NCI-H1092 (cell line): ENCODE results near the gene REXO5.
A peak's percentile ranks its signal among the peaks of the same experiment; 100 is the strongest.
"Not testable (repeated sequence)": the region's sequence is repeated elsewhere in the genome, so short reads cannot be mapped to it uniquely, and the experiment has no call there.

ENCODE experiments used
- DNase-seq: peaks from one replicate; lab custom pipeline; 2025; lab: John Stamatoyannopoulos, UW

Gene REXO5, protein sequence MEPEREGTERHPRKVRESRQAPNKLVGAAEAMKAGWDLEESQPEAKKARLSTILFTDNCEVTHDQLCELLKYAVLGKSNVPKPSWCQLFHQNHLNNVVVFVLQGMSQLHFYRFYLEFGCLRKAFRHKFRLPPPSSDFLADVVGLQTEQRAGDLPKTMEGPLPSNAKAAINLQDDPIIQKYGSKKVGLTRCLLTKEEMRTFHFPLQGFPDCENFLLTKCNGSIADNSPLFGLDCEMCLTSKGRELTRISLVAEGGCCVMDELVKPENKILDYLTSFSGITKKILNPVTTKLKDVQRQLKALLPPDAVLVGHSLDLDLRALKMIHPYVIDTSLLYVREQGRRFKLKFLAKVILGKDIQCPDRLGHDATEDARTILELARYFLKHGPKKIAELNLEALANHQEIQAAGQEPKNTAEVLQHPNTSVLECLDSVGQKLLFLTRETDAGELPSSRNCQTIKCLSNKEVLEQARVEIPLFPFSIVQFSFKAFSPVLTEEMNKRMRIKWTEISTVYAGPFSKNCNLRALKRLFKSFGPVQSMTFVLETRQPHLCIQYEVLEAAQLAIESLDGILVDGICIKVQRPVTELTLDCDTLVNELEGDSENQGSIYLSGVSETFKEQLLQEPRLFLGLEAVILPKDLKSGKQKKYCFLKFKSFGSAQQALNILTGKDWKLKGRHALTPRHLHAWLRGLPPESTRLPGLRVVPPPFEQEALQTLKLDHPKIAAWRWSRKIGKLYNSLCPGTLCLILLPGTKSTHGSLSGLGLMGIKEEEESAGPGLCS

DNA sequence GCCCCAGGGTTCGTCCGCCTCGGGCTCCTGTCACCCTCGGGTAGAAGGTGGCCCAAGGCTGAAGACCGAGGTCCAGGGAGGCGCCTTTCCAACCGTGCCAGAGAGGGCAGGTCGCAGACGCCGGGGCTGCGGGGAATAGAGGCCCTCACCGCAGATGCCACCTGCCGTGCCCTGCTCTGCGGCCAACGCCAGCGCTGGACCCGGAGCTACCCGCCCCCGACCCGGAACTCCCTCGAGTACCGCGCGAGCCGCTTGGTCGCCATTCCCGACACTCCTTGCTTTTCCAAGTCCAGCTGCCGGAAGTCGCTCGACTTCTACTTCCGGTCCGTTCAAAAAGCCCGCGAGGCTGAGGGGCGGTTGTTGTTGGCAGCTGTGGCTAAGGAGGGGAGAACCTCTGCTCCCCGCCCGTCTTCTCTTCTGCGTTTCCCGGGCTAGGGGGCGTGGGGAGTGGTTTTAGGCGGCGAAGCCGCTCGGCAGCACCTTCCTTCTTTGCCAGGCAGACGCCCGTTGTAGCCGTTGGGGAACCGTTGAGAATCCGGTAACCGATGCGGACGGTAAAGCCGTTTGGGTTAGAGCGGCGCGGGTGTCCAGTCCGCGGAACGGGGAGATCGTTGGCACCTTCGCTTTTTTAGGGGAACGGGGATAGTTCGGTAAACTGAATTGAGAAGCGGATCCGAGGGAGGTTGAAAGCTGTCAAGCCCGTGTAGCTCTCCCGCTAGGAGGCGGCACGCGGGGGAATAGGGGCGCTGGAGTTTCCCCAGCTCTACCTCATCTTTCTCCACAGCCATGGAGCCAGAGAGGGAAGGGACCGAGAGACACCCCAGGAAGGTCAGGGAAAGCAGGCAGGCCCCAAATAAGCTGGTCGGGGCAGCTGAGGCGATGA lies at the start of gene REXO5, which contains the start of gene ERI2:
Gene REXO5, plus strand, starts transcription at position 360 of the 883 bp plus-strand sequence. Its CDS starts 427 bp downstream, at position 787.
Gene ERI2, minus strand, starts transcription at position 305 of the 883 bp plus-strand sequence. Its CDS starts 42 bp downstream, at position 263.
- peak; percentile 98 for DNase-seq

GRCh38 chr16:20760346-20760745 lies 46.0 kb upstream of the REXO5 start:
- DNase-seq = no peak

GRCh38 chr16:20761175-20761574 lies 45.2 kb upstream of the REXO5 start:
- DNase-seq = no peak

DNA sequence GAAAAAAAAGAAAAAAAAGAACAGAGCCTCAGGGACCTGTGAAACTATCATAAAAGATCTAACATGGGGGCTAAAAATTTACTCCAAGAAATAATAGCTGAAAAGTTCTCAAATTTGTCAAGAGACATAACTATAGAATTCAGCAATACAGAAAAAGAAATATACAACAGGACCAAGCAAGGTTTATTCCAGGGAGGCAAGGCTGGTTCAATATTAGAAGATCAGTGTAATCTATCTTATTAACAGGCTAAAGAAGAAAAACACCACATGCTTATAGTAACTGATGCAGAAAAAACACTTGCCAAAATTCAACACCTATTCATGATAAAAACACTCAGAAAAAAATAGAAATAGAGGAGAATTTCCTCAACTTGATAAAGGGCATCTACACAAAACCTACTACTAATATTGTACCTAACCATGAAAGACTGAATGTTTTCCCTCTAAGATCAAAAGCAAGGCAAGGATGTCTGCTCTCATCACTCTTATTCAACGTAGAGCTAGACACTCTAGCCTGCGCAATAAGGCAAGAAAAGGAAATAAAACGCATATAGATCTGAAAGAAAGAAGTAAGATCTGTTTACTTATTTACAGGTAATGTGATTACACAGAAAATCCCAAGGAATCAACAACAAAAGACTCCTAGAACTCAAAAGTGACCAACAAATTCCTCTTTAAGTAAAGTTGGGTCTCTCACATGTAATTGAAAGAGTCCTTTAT lies 43.8 kb upstream of the REXO5 start:
- no peak for DNase-seq

- DNase-seq = no peak
These were observed 42.7 kb upstream of the REXO5 start, which contains the start of gene ACSM3 for GRCh38 chr16:20763461-20764232. ACSM3 (plus strand) TSS chr16:20764014; CDS start chr16:20770035, 6,021 bp downstream.

- not testable (repeated sequence) for DNase-seq
These were observed 41.9 kb upstream of the REXO5 start for GRCh38 chr16:20764448-20764847.

DNA sequence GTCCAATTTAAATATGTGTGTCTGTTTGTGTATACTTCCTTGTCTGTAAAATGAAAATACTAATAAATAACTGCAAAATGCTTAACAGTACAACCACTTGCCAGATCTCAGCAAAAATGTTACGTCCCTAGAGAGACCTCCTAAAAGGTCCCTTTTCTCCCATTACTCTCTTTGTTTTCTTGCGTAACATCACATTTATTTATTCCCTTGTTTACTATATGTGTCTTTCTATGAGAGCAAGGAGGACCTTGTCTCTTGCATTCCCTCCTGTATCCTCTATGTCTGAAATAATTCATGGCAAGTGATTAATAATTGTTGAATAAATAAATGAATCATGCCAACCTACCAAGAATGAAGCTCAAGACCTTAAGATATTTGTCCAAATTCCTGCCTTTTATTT lies 40.6 kb upstream of the REXO5 start:
- no peak for DNase-seq

- DNase-seq = no peak
These were observed 40.0 kb upstream of the REXO5 start for GRCh38 chr16:20766294-20766693.

- DNase-seq = no peak
These were observed 38.8 kb upstream of the REXO5 start for GRCh38 chr16:20767577-20767976.

- no peak for DNase-seq
These were observed 38.2 kb upstream of the REXO5 start for GRCh38 chr16:20768121-20768520.

DNA sequence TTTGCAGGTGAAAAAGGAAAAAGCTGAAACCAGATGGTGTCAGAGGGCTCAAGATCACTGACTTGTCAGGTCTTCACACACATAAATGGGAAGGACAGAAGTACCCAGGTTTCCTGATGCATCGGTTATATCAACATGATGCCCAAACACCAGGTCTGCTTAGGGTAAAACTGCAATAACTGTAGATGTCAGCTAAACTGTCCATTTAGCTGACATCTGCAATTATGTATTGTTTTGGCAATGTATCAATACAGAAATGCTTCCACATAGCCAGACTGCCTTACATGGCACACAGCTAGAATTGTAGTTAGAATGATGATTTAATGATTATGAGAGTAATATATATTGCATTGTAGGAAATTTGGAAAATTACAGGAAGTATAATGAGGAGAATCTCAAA lies 37.5 kb upstream of the REXO5 start:
- DNase-seq = no peak

DNA sequence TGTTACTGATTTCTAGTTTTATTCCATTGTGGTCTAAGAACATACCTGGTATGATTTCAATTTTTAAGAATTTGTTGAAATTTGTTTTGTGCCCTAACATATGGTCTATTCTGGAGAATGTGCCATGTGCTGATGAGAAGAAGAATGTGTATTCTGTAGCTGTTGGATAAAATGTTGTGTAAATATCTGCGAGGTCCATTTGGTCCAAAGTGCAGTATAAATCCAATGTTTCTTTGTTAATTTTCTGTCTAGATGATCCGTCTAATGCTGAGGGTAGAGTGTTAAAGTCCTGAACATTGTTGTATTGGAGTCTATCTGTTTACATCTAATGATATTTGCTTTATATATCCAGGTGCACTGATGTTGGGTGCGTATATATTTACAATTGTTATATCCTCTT lies 32.6 kb upstream of the REXO5 start:
- no peak for DNase-seq

DNA sequence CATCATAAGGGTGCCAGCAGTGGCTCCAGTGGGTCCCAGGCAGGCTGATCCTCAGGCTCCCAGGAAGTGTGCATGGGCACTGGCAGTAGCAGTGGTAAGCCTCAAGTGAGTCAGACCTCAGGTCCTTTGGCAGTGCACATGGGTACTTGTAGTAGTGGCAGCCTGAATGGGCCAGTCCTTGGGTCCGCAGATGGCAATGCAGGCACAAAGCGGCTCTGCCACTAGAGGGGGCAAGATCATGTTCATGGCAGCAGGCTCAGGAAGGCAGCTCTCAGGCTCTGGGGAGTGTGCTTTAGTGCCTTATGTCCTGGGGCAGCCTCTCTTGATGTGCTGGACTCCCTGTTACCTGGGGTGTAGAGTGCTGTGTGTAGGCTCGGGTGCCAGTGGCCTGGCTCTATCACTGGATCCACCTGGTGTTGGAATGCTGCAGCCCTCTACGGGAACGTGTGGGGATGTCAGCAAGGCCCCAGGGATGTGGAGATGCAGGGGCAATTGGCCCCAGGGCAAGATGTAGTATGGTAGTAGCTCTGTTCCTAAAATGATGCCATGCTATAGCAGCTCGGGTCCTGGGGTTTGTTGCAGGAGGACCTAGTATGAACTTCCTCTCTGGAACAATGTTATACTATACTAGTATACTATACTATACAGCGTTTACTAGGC lies 31.5 kb upstream of the REXO5 start:
- DNase-seq = peak; percentile 2

- no peak for DNase-seq
These were observed 24.6 kb upstream of the REXO5 start for GRCh38 chr16:20781697-20782096.

DNA sequence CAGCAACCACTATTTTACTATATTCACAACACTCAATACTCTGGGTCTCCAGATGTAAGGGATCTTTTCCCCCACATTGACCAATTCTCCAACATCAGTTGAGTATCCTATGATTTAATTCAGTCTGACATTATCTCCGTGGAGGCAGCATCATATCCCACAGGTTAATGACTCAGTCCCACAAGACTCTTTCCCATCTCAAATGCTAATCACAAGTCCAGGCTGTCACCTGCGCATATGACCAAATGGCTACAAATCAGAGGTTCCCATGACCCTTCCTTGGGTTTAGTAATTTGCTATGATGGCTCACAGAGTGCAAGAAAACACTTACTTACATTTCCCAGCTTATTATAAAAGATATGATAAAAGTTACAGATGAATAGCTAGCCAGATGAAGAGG lies 23.9 kb upstream of the REXO5 start:
- DNase-seq = no peak

GRCh38 chr16:20784204-20784603 lies 22.1 kb upstream of the REXO5 start:
- no peak for DNase-seq

DNA sequence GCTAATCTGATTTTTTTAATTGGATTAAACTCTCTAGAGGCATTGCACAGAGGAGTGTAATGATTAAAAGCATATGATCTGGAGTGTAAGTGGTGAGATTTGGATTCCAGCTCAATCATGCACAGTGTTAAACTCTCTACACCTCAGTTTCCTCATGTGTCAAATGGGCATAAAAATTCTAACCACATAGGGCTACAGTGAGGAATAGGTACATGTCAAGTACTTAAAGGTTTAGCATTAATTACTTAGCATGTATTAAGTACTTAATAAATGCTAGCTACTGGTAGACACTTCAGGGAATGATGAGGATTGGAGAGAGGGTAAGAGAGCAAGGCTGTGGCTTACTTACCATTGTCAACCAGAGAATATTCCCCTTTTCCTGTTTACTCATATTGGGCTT lies 17.2 kb upstream of the REXO5 start:
- no peak for DNase-seq

DNA sequence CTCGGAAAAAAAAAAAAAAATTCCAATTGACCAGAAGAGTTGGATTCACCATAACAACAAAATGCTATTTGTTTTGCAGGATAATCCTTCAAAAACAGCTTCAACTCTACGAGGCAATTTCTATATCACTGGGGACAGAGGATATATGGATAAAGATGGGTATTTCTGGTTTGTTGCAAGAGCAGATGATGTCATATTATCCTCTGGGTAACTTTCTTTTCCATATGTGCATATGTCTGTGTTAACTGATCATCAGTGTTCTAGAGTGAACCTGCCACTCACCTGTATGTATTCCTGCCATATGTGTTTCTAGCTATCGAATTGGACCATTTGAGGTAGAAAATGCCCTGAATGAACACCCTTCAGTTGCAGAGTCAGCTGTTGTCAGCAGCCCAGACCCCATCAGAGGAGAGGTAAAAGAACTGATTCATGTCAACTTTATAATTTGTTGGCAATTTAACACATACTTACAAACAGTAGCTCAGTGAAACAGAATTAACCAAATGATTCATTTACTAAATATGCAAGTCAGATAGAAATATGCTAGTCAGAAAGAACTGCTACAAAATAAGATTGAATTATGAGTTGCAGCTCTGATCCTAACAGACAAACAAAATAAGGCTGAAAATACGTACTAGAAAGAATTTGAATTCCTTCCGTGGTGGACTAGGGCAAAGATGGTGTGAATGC lies 14.3 kb upstream of the REXO5 start:
- no peak for DNase-seq

- DNase-seq = no peak
These were observed 8.0 kb upstream of the REXO5 start for GRCh38 chr16:20798364-20798763.
